Mesenchymal stem cell (in vitro differentiated cells and primary cell): Measurements from ENCODE around the gene USP15.
A peak's percentile ranks its signal among the peaks of the same experiment; 100 is the strongest.

Experiments
- DNase-seq: peaks from one replicate; pipeline ENCODE4 v3.0.0-alpha.2; 2013
- H2AFZ ChIP-seq: one replicate; pipeline ENCODE4 v1.6.1; 2013; ENCODE audit warnings: low read depth, mild to moderate bottlenecking, control low read depth, inconsistent platforms, low read length, moderate library complexity
- H2AK5ac ChIP-seq: 2 replicates; pipeline ENCODE4 v1.6.1; 2013; ENCODE audit warnings: low read length, moderate library complexity, mild to moderate bottlenecking, inconsistent platforms; ENCODE audit not compliant: severe bottlenecking
- H2BK120ac ChIP-seq: one replicate; pipeline ENCODE4 v1.6.1; 2013; ENCODE audit warnings: low read depth, mild to moderate bottlenecking, inconsistent platforms, low read length, moderate library complexity
- H2BK12ac ChIP-seq, 2 experiments: one replicate each; pipeline ENCODE4 v1.6.1; 2013; ENCODE audit warnings: inconsistent platforms in 2 of 2, low read length in 2 of 2, mild to moderate bottlenecking in 2 of 2, moderate library complexity in 2 of 2, control low read depth in 1 of 2
- H2BK15ac ChIP-seq: one replicate; pipeline ENCODE4 v1.6.1; 2013; ENCODE audit warnings: mild to moderate bottlenecking, low read depth, inconsistent platforms; ENCODE audit not compliant: poor library complexity, severe bottlenecking
- H2BK5ac ChIP-seq: 2 replicates; pipeline ENCODE4 v1.6.1; 2013; ENCODE audit warnings: low read depth, mild to moderate bottlenecking, low read length, control low read depth, inconsistent platforms; ENCODE audit not compliant: poor library complexity, severe bottlenecking
- H3K14ac ChIP-seq, 2 experiments: one replicate each; pipeline ENCODE4 v1.6.1; 2013; ENCODE audit warnings: inconsistent platforms in 2 of 2, low read length in 2 of 2, control low read depth in 1 of 2, mild to moderate bottlenecking in 1 of 2, moderate library complexity in 1 of 2
- H3K18ac ChIP-seq, 2 experiments: one replicate each; pipeline ENCODE4 v1.6.1; 2013; ENCODE audit warnings: inconsistent platforms in 2 of 2, low read length in 2 of 2, control low read depth in 1 of 2, low read depth in 1 of 2, mild to moderate bottlenecking in 1 of 2
- H3K23ac ChIP-seq, 2 experiments: one replicate each; pipeline ENCODE4 v1.6.1; 2013; ENCODE audit warnings: inconsistent platforms in 2 of 2, low read length in 2 of 2, mild to moderate bottlenecking in 2 of 2, moderate library complexity in 2 of 2, control low read depth in 1 of 2
- H3K27ac ChIP-seq: 2 replicates; pipeline ENCODE4 v1.5.1; 2013; ENCODE audit warnings: mild to moderate bottlenecking, moderate library complexity, low read length, control low read depth, inconsistent platforms; ENCODE audit not compliant: poor library complexity, severe bottlenecking
- H3K27me3 ChIP-seq, 2 experiments: 2 replicates each; pipeline versions ENCODE4 v1.6.1 to v1.7.0; 2013; ENCODE audit warnings: low read length in 2 of 2, mild to moderate bottlenecking in 2 of 2, moderate library complexity in 2 of 2, control low read depth in 1 of 2, inconsistent platforms in 1 of 2; ENCODE audit not compliant: control insufficient read depth in 1 of 2, insufficient read depth in 1 of 2
- H3K36me3 ChIP-seq, 2 experiments: 2 replicates each; pipeline versions ENCODE4 v1.6.1 to v1.7.0; 2013; ENCODE audit warnings: low read length in 2 of 2, control low read depth in 1 of 2, inconsistent platforms in 1 of 2, low read depth in 1 of 2, mild to moderate bottlenecking in 1 of 2; ENCODE audit not compliant: insufficient read depth in 2 of 2, control insufficient read depth in 1 of 2
- H3K4ac ChIP-seq, 2 experiments: one replicate each; pipeline ENCODE4 v1.6.1; 2013; ENCODE audit warnings: inconsistent platforms in 2 of 2, low read length in 2 of 2, mild to moderate bottlenecking in 2 of 2, moderate library complexity in 2 of 2, control low read depth in 1 of 2, low read depth in 1 of 2
- H3K4me1 ChIP-seq: 2 replicates; pipeline ENCODE4 v1.6.1; 2013; ENCODE audit warnings: low read depth, low read length, control low read depth; ENCODE audit not compliant: control insufficient read depth, insufficient read depth
- H3K4me2 ChIP-seq: 2 replicates; pipeline ENCODE4 v1.6.1; 2013; ENCODE audit warnings: low read length, mild to moderate bottlenecking, inconsistent platforms; ENCODE audit not compliant: poor library complexity, severe bottlenecking
- H3K4me3 ChIP-seq, 2 experiments: 2 replicates each; pipeline versions ENCODE4 v1.5.1 to v1.7.0; 2013; ENCODE audit warnings: low read length in 2 of 2, mild to moderate bottlenecking in 2 of 2, control low read depth in 1 of 2, low read depth in 1 of 2; ENCODE audit not compliant: insufficient read depth in 1 of 2
- H3K79me1 ChIP-seq: replicated peaks from 2 replicates; pipeline ENCODE4 v1.6.1; 2013; ENCODE audit warnings: mild to moderate bottlenecking, control low read depth, low read length, inconsistent platforms; ENCODE audit not compliant: poor library complexity, severe bottlenecking
- H3K9ac ChIP-seq: 2 replicates; pipeline ENCODE4 v1.7.0; 2013; ENCODE audit warnings: mild to moderate bottlenecking, low read length, moderate library complexity
- H3K9me3 ChIP-seq: 2 replicates; pipeline ENCODE4 v1.7.0; 2013; ENCODE audit warnings: mild to moderate bottlenecking, low read length; ENCODE audit not compliant: control insufficient read depth
- H4K8ac ChIP-seq: one replicate; pipeline ENCODE4 v1.6.1; 2013; ENCODE audit warnings: inconsistent platforms, mild to moderate bottlenecking, low read length, moderate library complexity
- H4K91ac ChIP-seq: one replicate; pipeline ENCODE4 v1.6.1; 2013; ENCODE audit warnings: mild to moderate bottlenecking, low read length, inconsistent platforms
- WGBS: methylation state at CpG from one replicate; pipeline ENCODE4 v1.1.7; 2013; ENCODE audit warnings: mixed read lengths; 5-methylcytosine and 5-hydroxymethylcytosine counted together

The USP15 gene

DNA sequence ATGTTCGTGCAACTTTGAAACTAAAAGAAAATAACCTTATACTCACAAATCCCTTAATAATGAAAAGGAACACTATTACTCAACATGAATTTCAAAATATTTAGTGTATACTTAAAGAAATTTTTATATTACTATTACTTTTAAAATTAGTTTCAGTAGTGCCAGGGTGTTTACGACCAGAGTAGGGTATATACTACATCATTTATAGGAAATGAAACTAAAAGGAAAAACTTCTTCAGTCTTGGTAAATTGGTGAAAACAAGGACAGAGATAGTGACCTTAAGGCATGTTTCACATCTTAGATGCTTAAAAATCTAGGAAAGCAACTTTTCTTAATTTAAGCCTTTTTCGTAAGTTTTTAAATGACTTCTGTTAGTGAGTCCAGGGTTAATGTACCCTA lies 4.5 kb downstream of the USP15 start:
- H3K9me3 ChIP-seq: no peaks in the 10 kb centered on the region
- H4K8ac ChIP-seq: no peak overlapping the region
- H2BK5ac ChIP-seq: no peak overlapping the region
- no peak overlapping the region for H3K14ac ChIP-seq
- no peak overlapping the region for H4K91ac ChIP-seq
- no peak overlapping the region for H2BK15ac ChIP-seq
- no peak overlapping the region for H3K27ac ChIP-seq
- DNase-seq: no peak
- no peak overlapping the region for H2AK5ac ChIP-seq
- peaks cover 6% of the 10 kb centered on the region for H3K4me1 ChIP-seq
- H3K4me2 ChIP-seq: no peak overlapping the region
- H3K27me3 ChIP-seq: no peaks in the 10 kb centered on the region
- no peak overlapping the region for H3K4ac ChIP-seq
- no peak overlapping the region for H2BK12ac ChIP-seq
- H3K4me3 ChIP-seq: no peak overlapping the region
- no peak overlapping the region for H3K18ac ChIP-seq
- no peaks in the 10 kb centered on the region for H3K79me1 ChIP-seq
- H2AFZ ChIP-seq: no peak overlapping the region
- no peak overlapping the region for H2BK120ac ChIP-seq
- no CpG with 5 or more reads among the region's 3 CpGs for WGBS
- H3K36me3 ChIP-seq: no peaks in the 10 kb centered on the region
- peak overlapping the region; percentile 1 for H3K9ac ChIP-seq
- H3K23ac ChIP-seq: no peak overlapping the region

DNA sequence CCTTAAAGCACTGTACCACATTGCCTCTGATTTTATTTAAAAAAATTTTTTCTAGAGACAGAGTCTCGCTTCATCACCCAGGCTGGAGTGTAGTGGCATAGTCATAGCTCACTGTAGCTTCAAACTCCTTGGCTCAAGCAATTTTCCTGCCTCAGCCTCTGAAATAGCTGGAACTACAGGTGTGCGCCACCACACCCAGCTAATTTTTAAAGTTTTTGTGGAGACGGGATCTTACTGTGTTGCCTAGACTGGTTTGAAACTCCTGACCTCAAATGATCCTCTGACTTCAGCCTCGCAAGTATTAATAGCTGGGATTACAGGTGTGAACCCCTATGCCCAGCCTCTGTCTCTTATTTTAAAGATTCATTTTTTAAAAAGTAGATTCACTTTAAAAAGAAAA lies 5.3 kb downstream of the USP15 start:
- no peak overlapping the region for H3K27ac ChIP-seq
- no peaks in the 10 kb centered on the region for H3K27me3 ChIP-seq
- H3K23ac ChIP-seq: no peak overlapping the region
- H3K18ac ChIP-seq: no peak overlapping the region
- H3K9ac ChIP-seq: no peak overlapping the region
- H3K4ac ChIP-seq: no peak overlapping the region
- no peak overlapping the region for H2BK12ac ChIP-seq
- WGBS: 100% methylated on average over 1 of the region's 4 CpGs
- H3K9me3 ChIP-seq: no peaks in the 10 kb centered on the region
- no peak for DNase-seq
- no peak overlapping the region for H2BK5ac ChIP-seq
- H3K79me1 ChIP-seq: peaks cover 1% of the 10 kb centered on the region
- peaks cover 6% of the 10 kb centered on the region for H3K4me1 ChIP-seq
- H3K4me3 ChIP-seq: no peak overlapping the region
- no peak overlapping the region for H2BK120ac ChIP-seq
- H2AK5ac ChIP-seq: no peak overlapping the region
- no peak overlapping the region for H2BK15ac ChIP-seq
- H3K4me2 ChIP-seq: no peak overlapping the region
- H4K91ac ChIP-seq: no peak overlapping the region
- no peak overlapping the region for H4K8ac ChIP-seq
- no peak overlapping the region for H2AFZ ChIP-seq
- no peaks in the 10 kb centered on the region for H3K36me3 ChIP-seq
- H3K14ac ChIP-seq: no peak overlapping the region

DNA sequence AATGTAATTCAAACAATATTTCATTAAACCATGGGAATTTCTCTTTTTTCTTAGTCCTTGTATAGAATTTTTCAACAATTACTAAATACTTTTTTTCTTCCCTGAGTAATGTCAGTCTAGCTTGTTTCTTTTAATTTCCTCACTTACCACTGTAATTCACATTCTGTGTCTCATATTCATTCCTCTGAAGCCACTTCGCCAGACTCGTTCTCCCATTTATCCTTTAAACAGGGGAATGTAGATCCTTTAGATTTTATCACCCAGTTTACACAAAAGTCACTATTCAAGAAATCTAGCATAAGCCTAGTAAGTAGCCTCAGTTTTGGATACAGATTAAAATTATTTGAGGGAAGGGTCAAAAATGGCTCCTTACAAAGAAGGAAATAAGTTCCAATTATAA lies 6.8 kb downstream of the USP15 start:
- H3K9me3 ChIP-seq: no peaks in the 10 kb centered on the region
- H2BK5ac ChIP-seq: no peak overlapping the region
- no peak overlapping the region for H2AK5ac ChIP-seq
- no peaks in the 10 kb centered on the region for H3K27me3 ChIP-seq
- DNase-seq: no peak
- no peak overlapping the region for H3K23ac ChIP-seq
- H4K8ac ChIP-seq: no peak overlapping the region
- H3K4me2 ChIP-seq: no peak overlapping the region
- H3K18ac ChIP-seq: no peak overlapping the region
- H3K4me1 ChIP-seq: peaks cover 3% of the 10 kb centered on the region
- no peaks in the 10 kb centered on the region for H3K36me3 ChIP-seq
- peaks cover 1% of the 10 kb centered on the region for H3K79me1 ChIP-seq
- no peak overlapping the region for H3K27ac ChIP-seq
- no peak overlapping the region for H3K14ac ChIP-seq
- WGBS: 85% methylated on average over 2 of the region's 2 CpGs
- H2BK12ac ChIP-seq: no peak overlapping the region
- H4K91ac ChIP-seq: no peak overlapping the region
- no peak overlapping the region for H3K4me3 ChIP-seq
- no peak overlapping the region for H2AFZ ChIP-seq
- H2BK15ac ChIP-seq: no peak overlapping the region
- H3K9ac ChIP-seq: no peak overlapping the region
- no peak overlapping the region for H3K4ac ChIP-seq
- H2BK120ac ChIP-seq: no peak overlapping the region

DNA sequence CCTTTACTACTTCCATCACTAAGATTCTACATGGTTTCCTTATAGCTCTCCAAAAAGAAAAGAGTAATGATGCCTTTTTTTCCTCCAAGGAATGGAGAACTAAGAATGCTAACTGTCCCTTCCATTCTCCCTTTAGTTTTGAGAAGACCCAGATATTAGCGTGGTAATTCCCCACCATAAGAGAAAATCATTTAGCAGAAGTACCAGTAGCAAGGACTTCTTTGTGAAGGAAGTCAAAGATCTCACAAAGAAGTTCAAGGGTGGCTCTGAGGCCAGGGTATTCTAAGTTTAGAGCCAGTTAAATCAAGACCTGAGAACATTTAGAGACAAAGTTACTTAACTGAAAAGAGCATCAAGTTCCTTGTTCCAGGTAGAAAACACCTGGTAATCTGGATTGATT lies 7.3 kb downstream of the USP15 start:
- H3K79me1 ChIP-seq: peaks cover 1% of the 10 kb centered on the region
- no peak overlapping the region for H2BK120ac ChIP-seq
- no peak overlapping the region for H3K4ac ChIP-seq
- no peak overlapping the region for H3K27ac ChIP-seq
- no peak overlapping the region for H3K23ac ChIP-seq
- no peak overlapping the region for H2BK5ac ChIP-seq
- H4K91ac ChIP-seq: no peak overlapping the region
- H3K4me1 ChIP-seq: peaks cover 3% of the 10 kb centered on the region
- H2BK12ac ChIP-seq: no peak overlapping the region
- H3K18ac ChIP-seq: no peak overlapping the region
- no peak overlapping the region for H2AFZ ChIP-seq
- no CpG with 5 or more reads among the region's 1 CpG for WGBS
- no peak overlapping the region for H3K9ac ChIP-seq
- H4K8ac ChIP-seq: no peak overlapping the region
- H3K4me2 ChIP-seq: no peak overlapping the region
- H3K27me3 ChIP-seq: no peaks in the 10 kb centered on the region
- DNase-seq: no peak
- no peak overlapping the region for H2AK5ac ChIP-seq
- no peak overlapping the region for H2BK15ac ChIP-seq
- H3K9me3 ChIP-seq: no peaks in the 10 kb centered on the region
- H3K4me3 ChIP-seq: no peak overlapping the region
- H3K36me3 ChIP-seq: no peaks in the 10 kb centered on the region
- H3K14ac ChIP-seq: no peak overlapping the region
